ENCODE data around the gene NOS1AP.

DNA sequence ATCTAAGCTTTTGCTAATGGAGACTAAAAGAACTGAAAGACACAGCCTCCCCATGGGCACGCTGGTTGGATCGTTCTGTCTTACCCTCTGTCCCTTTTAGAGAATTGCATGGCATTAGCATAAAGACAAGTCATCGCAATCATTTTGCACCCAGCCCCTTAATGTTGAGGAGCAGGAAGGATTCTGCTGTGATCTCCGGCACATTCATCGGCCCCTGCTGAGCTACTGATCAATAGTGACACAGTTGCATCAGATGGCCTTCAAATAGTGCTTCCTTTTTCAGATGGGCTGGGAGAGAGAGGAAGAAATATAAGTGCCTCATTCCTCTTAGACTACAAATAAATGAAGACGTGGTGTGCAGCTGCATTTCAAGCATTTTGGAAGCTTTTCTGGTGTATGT lies 75.4 kb downstream of the NOS1AP start:
- TF ChIP-seq EZH2phosphoT487 (IDR thresholded peaks at IDR 0.05; ENCODE audit: low read length), result no peak
- TF ChIP-seq, protein P1, sequence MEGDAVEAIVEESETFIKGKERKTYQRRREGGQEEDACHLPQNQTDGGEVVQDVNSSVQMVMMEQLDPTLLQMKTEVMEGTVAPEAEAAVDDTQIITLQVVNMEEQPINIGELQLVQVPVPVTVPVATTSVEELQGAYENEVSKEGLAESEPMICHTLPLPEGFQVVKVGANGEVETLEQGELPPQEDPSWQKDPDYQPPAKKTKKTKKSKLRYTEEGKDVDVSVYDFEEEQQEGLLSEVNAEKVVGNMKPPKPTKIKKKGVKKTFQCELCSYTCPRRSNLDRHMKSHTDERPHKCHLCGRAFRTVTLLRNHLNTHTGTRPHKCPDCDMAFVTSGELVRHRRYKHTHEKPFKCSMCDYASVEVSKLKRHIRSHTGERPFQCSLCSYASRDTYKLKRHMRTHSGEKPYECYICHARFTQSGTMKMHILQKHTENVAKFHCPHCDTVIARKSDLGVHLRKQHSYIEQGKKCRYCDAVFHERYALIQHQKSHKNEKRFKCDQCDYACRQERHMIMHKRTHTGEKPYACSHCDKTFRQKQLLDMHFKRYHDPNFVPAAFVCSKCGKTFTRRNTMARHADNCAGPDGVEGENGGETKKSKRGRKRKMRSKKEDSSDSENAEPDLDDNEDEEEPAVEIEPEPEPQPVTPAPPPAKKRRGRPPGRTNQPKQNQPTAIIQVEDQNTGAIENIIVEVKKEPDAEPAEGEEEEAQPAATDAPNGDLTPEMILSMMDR (IDR thresholded peaks at IDR 0.05; ENCODE audit: low read length), result no peak
- no peak for TF ChIP-seq EZH2 (optimal IDR thresholded peaks at IDR 0.05; ENCODE audit: low read depth, low read length)
